Osteoblast (primary cell): ENCODE measurements around the gene CACNG7. TPM values are rescaled to one million over a fixed set of nuclear protein-coding genes. Genes with fewer than 3 reads are reported as not detected.

Experiments
- DNase-seq: peaks from one replicate; pipeline ENCODE4 v3.0.0; 2011; ENCODE audit warnings: low spot score, mixed read lengths; ENCODE audit not compliant: insufficient read length; ENCODE audit errors: missing footprints
- H2AFZ ChIP-seq: 2 replicates; pipeline ENCODE4 v1.6.0; 2011; ENCODE audit warnings: mild to moderate bottlenecking, low read length
- H3K27ac ChIP-seq: 2 replicates; pipeline ENCODE4 v1.5.1; 2011; ENCODE audit warnings: mild to moderate bottlenecking, low read depth, low read length, moderate library complexity
- H3K27me3 ChIP-seq: 2 replicates; pipeline ENCODE4 v1.6.0; 2012; ENCODE audit warnings: mild to moderate bottlenecking, control low read depth, inconsistent platforms, low read length, moderate library complexity; ENCODE audit not compliant: insufficient read depth
- H3K36me3 ChIP-seq: 2 replicates; pipeline ENCODE4 v1.5.1; 2011; ENCODE audit warnings: mild to moderate bottlenecking, low read length, control low read depth, moderate library complexity; ENCODE audit not compliant: insufficient read depth
- H3K4me1 ChIP-seq: 2 replicates; pipeline ENCODE4 v1.5.1; 2011; ENCODE audit warnings: mild to moderate bottlenecking, low read length, control low read depth, moderate library complexity; ENCODE audit not compliant: insufficient read depth
- H3K4me2 ChIP-seq: 2 replicates; pipeline ENCODE4 v1.6.0; 2011; ENCODE audit warnings: mild to moderate bottlenecking, low read length; ENCODE audit not compliant: insufficient read depth
- H3K4me3 ChIP-seq: fragments of 200-600 bp; sonication (generic); 3 replicates; pipeline ENCODE4 v1.5.1; 2012; ENCODE audit warnings: mild to moderate bottlenecking, low read length, inconsistent platforms; ENCODE audit not compliant: insufficient read depth
- H3K79me2 ChIP-seq: 2 replicates; pipeline ENCODE4 v1.6.0; 2012; ENCODE audit warnings: mild to moderate bottlenecking, low read length, control low read depth, inconsistent platforms; ENCODE audit not compliant: insufficient read depth
- H3K9me3 ChIP-seq: 2 replicates; pipeline ENCODE4 v1.5.1; 2011; ENCODE audit warnings: low read depth, low read length, control low read depth
- H4K20me1 ChIP-seq: 2 replicates; pipeline ENCODE4 v1.6.0; 2012; ENCODE audit warnings: mild to moderate bottlenecking, low read length, control low read depth; ENCODE audit not compliant: insufficient read depth
- total RNA-seq: library from RNA; depleted of rRNA; stranded (reverse); fragments of >200 nt; gene quantifications from 2 replicates; pipeline ENCODE4 v1.2.3, GENCODE V29; 2012
- TF ChIP-seq, protein P1 (sequence below): IDR thresholded peaks from 2 replicates; pipeline ENCODE4 v1.5.1; 2011; ENCODE audit warnings: mild to moderate bottlenecking, low read depth, low read length, moderate library complexity; ENCODE audit errors: extremely low read depth

CACNG7 gene
- total RNA-seq, 1 donor: not detected

DNA sequence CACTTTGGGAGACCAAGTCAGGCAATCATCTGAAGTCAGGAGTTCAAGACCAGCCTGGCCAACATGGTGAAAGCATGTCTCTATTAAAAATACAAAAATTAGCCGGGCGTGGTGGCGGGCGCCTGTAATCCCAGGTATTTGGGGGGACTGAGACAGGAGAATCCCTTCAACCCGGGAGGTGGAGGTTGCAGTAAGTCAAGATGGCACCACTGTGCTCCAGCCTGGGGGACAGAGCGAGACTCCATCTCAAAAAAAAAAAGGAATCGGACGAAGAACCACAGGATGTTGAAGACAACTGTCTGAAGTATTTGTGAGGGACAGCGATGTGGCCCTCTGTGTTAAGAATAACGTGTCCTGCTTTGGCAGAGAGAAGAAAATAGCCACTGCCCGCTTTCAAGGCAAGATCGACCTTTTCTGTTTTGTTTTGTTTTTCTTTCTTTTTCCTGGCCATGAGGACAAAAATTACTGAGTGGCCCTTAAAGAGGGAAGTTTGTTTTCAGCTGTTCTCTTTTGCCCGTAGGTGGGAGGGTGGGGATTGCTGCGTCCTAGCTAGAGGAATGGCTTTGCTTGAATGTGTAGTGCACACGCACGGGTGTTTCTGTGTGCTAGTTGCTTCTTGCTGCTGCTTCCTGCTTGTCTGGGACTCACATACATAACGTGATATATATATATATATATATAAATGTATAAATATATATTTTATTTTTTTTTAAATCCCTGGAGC, 33.3 kb upstream of the CACNG7 start:
- peaks cover 29% of the 10 kb centered on the region for H4K20me1 ChIP-seq

DNA sequence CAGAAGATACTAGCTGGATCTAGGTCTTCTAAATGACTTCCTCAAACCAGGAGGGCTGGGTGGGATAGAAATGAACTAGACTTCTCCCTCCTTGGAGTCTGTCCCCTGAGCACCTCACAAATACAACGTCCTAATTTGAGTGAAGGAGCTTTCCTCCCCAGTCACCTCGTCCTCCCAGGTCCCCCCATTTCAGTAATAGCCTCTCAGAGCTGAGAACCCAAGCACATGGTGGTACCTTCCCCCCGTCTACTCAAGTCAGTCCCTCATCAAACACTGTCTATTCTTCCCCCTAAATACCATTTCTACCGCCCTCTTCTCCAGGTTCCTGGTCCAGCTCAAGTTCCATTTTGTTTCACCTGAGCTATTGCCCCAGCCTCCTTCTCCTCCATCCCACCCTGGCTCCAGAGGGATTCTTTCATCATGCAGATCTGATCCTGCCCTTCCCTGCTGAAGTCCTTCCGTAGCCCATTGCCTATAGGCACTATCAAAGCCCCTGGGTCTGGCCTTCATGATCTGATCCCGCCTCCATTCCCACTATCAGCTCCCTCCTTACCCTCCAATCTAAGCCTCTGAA, 32.3 kb upstream of the CACNG7 start:
- TF ChIP-seq, protein P1, sequence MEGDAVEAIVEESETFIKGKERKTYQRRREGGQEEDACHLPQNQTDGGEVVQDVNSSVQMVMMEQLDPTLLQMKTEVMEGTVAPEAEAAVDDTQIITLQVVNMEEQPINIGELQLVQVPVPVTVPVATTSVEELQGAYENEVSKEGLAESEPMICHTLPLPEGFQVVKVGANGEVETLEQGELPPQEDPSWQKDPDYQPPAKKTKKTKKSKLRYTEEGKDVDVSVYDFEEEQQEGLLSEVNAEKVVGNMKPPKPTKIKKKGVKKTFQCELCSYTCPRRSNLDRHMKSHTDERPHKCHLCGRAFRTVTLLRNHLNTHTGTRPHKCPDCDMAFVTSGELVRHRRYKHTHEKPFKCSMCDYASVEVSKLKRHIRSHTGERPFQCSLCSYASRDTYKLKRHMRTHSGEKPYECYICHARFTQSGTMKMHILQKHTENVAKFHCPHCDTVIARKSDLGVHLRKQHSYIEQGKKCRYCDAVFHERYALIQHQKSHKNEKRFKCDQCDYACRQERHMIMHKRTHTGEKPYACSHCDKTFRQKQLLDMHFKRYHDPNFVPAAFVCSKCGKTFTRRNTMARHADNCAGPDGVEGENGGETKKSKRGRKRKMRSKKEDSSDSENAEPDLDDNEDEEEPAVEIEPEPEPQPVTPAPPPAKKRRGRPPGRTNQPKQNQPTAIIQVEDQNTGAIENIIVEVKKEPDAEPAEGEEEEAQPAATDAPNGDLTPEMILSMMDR: no peak
- H3K27ac ChIP-seq: no peak overlapping the region
- no peak overlapping the region for H3K4me2 ChIP-seq
- no peak overlapping the region for H2AFZ ChIP-seq
- peak; percentile 52 for DNase-seq
- H3K27me3 ChIP-seq: peaks cover 24% of the 10 kb centered on the region
- H3K4me1 ChIP-seq: peaks cover 14% of the 10 kb centered on the region
- H3K4me3 ChIP-seq: no peak overlapping the region
- peaks cover 36% of the 10 kb centered on the region for H3K36me3 ChIP-seq
- peaks cover 3% of the 10 kb centered on the region for H3K79me2 ChIP-seq
- peaks cover 22% of the 10 kb centered on the region for H4K20me1 ChIP-seq
- no peaks in the 10 kb centered on the region for H3K9me3 ChIP-seq

More for the DNA sequence above, 33.3 kb upstream of the CACNG7 start:
- DNase-seq: peak; percentile 49
- TF ChIP-seq, protein P1: no peak
- H3K27ac ChIP-seq: no peak overlapping the region
- no peak overlapping the region for H3K4me3 ChIP-seq
- H3K4me2 ChIP-seq: no peak overlapping the region
- H3K79me2 ChIP-seq: peaks cover 9% of the 10 kb centered on the region
- H3K9me3 ChIP-seq: no peaks in the 10 kb centered on the region
- no peak overlapping the region for H2AFZ ChIP-seq
- peaks cover 41% of the 10 kb centered on the region for H3K36me3 ChIP-seq
- peaks cover 5% of the 10 kb centered on the region for H3K4me1 ChIP-seq
- peaks cover 14% of the 10 kb centered on the region for H3K27me3 ChIP-seq

DNA sequence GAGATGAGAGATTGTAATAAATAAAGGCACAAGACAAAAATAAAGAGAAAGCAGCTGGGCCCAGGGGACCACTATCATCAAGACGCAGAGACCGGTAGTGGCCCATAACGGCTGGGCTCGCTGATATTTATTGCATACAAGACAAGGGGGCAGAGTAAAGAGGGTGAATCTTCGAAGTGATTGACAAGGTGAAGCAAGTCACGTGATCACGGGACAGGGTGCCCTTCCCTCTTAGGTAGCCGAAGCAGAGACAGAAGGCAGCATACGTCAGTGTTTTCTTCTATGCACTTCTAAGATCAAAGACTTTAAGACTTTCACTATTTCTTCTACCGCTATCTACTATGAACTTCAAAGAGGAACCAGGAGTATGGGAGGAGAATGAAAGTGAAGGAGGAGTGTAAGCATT, 31.7 kb upstream of the CACNG7 start:
- Histone ChIP-seq H3K4me1 (peaks cover 16% of the 10 kb centered on the region), H3K27me3 (peaks cover 30% of the 10 kb centered on the region), H4K20me1 (peaks cover 21% of the 10 kb centered on the region), H3K36me3 (peaks cover 36% of the 10 kb centered on the region), H3K79me2 (peaks cover 3% of the 10 kb centered on the region), H3K27ac (no peak overlapping the region), H3K4me3 (no peak overlapping the region), H3K4me2 (no peak overlapping the region), H2AFZ (no peak overlapping the region), H3K9me3 (no peaks in the 10 kb centered on the region)
- TF ChIP-seq, protein P1: no peak
- no peak for DNase-seq

DNA sequence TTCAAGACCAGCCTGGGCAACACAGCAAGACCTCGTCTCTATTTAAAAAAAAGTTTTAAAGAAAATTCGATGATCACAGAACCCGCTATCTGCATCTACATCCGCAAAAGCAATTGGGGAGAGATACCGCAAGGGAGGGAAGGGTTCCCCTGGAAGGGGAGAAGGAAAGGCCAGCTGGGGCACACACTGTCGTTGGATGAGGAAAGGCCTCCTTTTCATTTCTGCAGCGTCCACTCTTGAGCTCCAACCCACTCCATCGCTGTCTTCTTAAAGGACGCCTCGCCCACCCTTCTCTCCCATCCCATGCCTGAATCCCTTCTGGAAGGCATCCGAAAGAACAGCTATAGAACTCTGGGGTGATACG, 30.3 kb upstream of the CACNG7 start:
- no peaks in the 10 kb centered on the region for H3K9me3 ChIP-seq
- peaks cover 11% of the 10 kb centered on the region for H4K20me1 ChIP-seq
- peaks cover 27% of the 10 kb centered on the region for H3K36me3 ChIP-seq
- H2AFZ ChIP-seq: peak overlapping the region; percentile 87
- H3K79me2 ChIP-seq: peaks cover 3% of the 10 kb centered on the region
- H3K4me1 ChIP-seq: peaks cover 16% of the 10 kb centered on the region
- H3K27me3 ChIP-seq: peaks cover 41% of the 10 kb centered on the region
- TF ChIP-seq, protein P1: no peak
- H3K4me3 ChIP-seq: peak overlapping the region; percentile 76
- H3K27ac ChIP-seq: no peak overlapping the region
- peak overlapping the region; percentile 86 for H3K4me2 ChIP-seq
- DNase-seq: peak; percentile 88
